ENCODE data around the gene TMEM26. TPM values are rescaled to one million over a fixed set of nuclear protein-coding genes. Genes with fewer than 3 reads are reported as not detected.

The TMEM26 gene
- total and polyA plus RNA-seq, 2 experiments from 2014 or later, result 1.0 to 1.9 TPM

DNA sequence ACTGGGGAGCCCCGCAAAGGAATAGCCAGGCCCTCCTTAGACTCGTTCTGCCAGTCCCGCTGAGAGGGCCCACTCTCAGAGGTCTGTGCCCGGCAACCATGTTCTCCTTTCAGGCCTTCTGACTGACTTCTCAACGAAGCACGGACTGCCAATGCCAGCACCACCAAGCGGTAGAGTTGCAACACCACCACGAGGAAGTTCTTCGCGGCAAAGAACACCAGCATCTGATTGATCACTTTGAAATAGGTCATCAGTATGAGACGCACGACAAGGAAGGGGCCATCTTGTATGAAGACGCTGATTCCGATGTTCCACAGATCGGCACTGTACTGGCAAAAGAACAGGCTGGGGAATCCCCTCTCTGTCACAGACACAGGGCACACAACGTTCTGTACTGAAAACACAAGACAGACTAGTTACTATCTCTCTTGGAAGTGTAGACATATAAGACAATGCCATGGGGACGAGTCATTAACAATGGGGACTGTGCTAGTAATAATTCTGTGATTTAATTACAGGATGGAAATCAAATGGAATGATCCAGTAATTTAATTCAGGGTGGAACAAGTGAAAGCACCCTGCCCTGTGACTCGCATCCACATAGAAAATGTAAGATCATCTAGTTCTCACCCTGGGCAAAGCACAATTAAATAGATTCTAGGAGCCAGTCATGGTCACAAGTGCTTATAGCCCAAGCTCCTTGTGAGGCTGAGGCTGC is 42.7 kb downstream of the TMEM26 start:
- H3K4me3 Mint-ChIP-seq, result no peak overlapping the region
- Histone ChIP-seq H3K27me3 (ENCODE audit: insufficient read depth) (no peaks in the 10 kb centered on the region), H2AFZ (no peak overlapping the region), H3K4me3 (no peak overlapping the region), H3F3A (replicated peaks; ENCODE audit: low read depth) (no peaks in the 10 kb centered on the region), H3K4me1 (ENCODE audit: insufficient read depth) (peaks cover 53% of the 10 kb centered on the region), H4K20me1 (replicated peaks; ENCODE audit: insufficient read depth) (no peaks in the 10 kb centered on the region), H3K4me2 (no peak overlapping the region), H3K79me2 (replicated peaks; ENCODE audit: insufficient read depth) (no peaks in the 10 kb centered on the region), H3K9me2 (ENCODE audit: insufficient read depth) (0 out of 2 replicates have a peak, but pooled peaks cover 6% of the 10 kb centered on the region), H3K27ac (ENCODE audit: low read depth) (no peak overlapping the region), H3K36me3 (ENCODE audit: insufficient read depth) (no peaks in the 10 kb centered on the region)
- no peaks in the 10 kb centered on the region for H3K27me3 Mint-ChIP-seq (ENCODE audit: insufficient read depth, low read depth, poor library complexity)
- peak overlapping the region; percentile 59 for H3K27ac Mint-ChIP-seq
- ATAC-seq (no peak), DNase-seq (ENCODE audit: low spot score) (peak; percentile 32)
- H3K4me1 Mint-ChIP-seq, result peaks cover 51% of the 10 kb centered on the region
- peaks cover 38% of the 10 kb centered on the region for H3K36me3 Mint-ChIP-seq (ENCODE audit: low read depth)
- TF ChIP-seq POLR2AphosphoS5 (IDR thresholded peaks at IDR 0.05; ENCODE audit: low read depth) (no peak), JUNB (IDR thresholded peaks at IDR 0.05; ENCODE audit: unreplicated experiment) (no peak), CREB1 (CRISPR knock-in tag; IDR thresholded peaks at IDR 0.05; ENCODE audit: low read depth) (peak; percentile 70), CTCF (conservative IDR thresholded peaks at IDR 0.05; ENCODE audit: low read depth in 2 of 2) (peak in 1 of 2 experiments; percentile 43; a peak in 2 of 4 replicates)
- TF ChIP-seq, protein P1, sequence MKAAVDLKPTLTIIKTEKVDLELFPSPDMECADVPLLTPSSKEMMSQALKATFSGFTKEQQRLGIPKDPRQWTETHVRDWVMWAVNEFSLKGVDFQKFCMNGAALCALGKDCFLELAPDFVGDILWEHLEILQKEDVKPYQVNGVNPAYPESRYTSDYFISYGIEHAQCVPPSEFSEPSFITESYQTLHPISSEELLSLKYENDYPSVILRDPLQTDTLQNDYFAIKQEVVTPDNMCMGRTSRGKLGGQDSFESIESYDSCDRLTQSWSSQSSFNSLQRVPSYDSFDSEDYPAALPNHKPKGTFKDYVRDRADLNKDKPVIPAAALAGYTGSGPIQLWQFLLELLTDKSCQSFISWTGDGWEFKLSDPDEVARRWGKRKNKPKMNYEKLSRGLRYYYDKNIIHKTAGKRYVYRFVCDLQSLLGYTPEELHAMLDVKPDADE (IDR thresholded peaks at IDR 0.05), result no peak
- no peaks in the 10 kb centered on the region for H3K9me3 Mint-ChIP-seq

DNA sequence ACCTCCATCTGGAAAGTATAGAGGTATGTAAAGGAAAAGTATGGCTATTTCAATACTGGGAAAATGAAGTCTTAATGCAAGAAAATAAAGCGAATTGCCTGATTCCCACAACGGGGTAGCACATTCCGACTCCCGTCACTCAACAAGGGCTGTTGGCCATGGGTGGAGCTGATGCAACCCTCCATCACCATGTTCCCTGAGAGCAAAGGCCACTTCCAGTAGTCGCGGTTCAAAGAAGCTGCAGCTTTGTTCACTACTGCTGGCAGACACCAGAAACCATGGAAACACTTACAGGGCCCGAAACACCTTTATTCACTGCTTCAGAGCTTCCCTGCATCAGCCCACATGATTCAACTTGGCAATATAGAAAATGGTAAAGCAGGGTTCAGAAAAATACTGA is 44.0 kb downstream of the TMEM26 start:
- Histone ChIP-seq H3K27me3 (ENCODE audit: insufficient read depth) (no peaks in the 10 kb centered on the region), H3K36me3 (ENCODE audit: insufficient read depth) (no peaks in the 10 kb centered on the region), H2AFZ (no peak overlapping the region), H4K20me1 (replicated peaks; ENCODE audit: insufficient read depth) (no peaks in the 10 kb centered on the region), H3K79me2 (replicated peaks; ENCODE audit: insufficient read depth) (no peaks in the 10 kb centered on the region), H3K4me2 (no peak overlapping the region), H3K27ac (ENCODE audit: low read depth) (no peak overlapping the region), H3K4me3 (no peak overlapping the region), H3K9me2 (ENCODE audit: insufficient read depth) (0 out of 2 replicates have a peak, but pooled peaks cover 6% of the 10 kb centered on the region), H3K4me1 (ENCODE audit: insufficient read depth) (peaks cover 47% of the 10 kb centered on the region), H3F3A (replicated peaks; ENCODE audit: low read depth) (no peaks in the 10 kb centered on the region)
- H3K27ac Mint-ChIP-seq, result no peak overlapping the region
- DNase-seq (ENCODE audit: low spot score) (peak; percentile 8), ATAC-seq (no peak)
- peaks cover 47% of the 10 kb centered on the region for H3K4me1 Mint-ChIP-seq
- no peak for TF ChIP-seq CREB1 (CRISPR knock-in tag; IDR thresholded peaks at IDR 0.05; ENCODE audit: low read depth)
- TF ChIP-seq REST (IDR thresholded peaks at IDR 0.05; ENCODE audit: unreplicated experiment), result no peak
- no peak for TF ChIP-seq JUNB (IDR thresholded peaks at IDR 0.05; ENCODE audit: unreplicated experiment)
- TF ChIP-seq STAT1 (IDR thresholded peaks at IDR 0.05; ENCODE audit: unreplicated experiment), result no peak
- peaks cover 38% of the 10 kb centered on the region for H3K36me3 Mint-ChIP-seq (ENCODE audit: low read depth)
- no peaks in the 10 kb centered on the region for H3K27me3 Mint-ChIP-seq (ENCODE audit: insufficient read depth, low read depth, poor library complexity)
- no peak overlapping the region for H3K4me3 Mint-ChIP-seq
- H3K9me3 Mint-ChIP-seq, result no peaks in the 10 kb centered on the region

Data from GM23338 (cell line).